GM19397 (cell line): ENCODE data around the gene NEK8.
"Not testable (repeated sequence)": the region's sequence is repeated elsewhere in the genome, so short reads cannot be mapped to it uniquely, and the experiment has no call there.

ENCODE experiments used
- ATAC-seq: cut with Tn5 transposase; IDR thresholded peaks from one replicate; pipeline ENCODE4 v1.9.1; 2021; ENCODE audit warnings: mild to moderate bottlenecking, moderate library complexity; ENCODE audit not compliant: unreplicated experiment

The NEK8 gene

DNA sequence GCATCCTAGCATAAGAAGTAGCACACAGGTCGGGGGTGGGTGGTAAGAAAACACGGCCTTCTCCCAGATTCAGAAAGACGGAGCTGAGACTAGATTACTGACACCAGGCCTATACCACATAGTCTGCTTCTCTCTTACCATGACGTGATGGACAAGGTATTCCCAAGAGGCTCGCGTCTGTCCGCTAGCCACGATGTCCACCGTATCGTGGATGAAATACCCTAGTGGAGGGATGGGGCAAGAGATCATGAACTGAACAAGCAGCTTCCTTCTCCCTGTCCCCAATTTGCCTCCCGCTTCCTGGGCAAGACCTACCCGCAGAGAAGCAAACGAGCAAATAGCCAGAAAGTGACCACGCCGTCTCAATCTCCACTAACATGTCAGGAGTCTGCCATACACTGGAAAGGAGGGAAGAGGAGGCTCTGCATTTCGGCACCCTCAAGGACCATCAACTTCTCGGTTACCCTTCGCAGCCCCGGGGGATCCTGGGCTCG lies 3.4 kb upstream of the NEK8 start:
- no peak for ATAC-seq

DNA sequence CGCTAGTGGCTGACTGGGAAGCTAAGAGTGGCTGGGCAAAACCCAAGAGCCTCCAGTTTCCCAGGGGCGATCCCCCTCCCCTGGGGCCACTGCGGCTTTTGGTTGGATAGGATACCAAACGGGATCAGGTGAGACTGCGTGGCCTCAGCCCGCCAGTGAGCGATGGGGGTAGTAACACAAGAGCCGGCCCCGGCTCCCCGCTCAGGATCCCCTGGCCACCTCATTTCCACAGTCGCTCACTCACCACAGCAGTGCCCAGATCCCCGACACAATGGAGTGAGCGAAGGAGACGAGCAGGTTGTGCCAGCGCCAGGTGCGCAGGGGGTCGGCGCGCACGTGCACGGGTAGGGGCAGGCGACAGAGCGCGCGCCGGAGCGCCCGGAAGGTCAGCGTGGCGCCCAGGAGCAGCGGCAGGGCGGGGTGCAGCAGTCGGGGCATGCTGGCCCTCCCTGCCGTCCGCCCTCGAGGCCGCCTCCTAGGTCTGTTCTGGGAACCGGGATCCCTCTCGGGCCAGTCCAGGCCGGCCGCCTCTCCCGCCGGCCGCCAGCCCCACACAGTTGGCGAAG lies 2.8 kb upstream of the NEK8 start:
- no peak for ATAC-seq

DNA sequence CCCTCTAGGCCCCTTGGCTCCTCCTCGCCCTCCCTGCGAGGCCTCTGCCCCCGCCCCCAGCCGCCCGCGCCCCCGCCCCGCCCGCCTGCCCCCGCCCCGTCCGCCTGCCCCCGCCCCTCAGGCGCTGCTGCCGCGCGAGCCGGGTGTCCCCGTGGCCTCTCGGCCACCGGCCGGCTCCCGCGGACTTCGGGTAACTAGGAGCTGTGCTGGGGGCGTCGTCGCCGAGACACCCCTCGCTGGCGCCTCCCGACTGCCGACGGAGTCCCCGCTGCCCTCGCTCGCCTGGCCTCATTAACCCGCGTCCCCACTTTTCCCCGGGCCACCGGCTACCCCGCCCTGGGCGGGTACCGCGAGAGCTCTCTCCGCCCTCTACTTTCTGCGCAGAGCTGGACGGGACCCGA lies 2.4 kb upstream of the NEK8 start, which contains the start of gene TLCD1:
Gene TLCD1 (minus strand): TSS at position 8 of the 401 bp plus-strand sequence. CDS start 136 bp downstream, outside the sequence.
- no peak for ATAC-seq

DNA sequence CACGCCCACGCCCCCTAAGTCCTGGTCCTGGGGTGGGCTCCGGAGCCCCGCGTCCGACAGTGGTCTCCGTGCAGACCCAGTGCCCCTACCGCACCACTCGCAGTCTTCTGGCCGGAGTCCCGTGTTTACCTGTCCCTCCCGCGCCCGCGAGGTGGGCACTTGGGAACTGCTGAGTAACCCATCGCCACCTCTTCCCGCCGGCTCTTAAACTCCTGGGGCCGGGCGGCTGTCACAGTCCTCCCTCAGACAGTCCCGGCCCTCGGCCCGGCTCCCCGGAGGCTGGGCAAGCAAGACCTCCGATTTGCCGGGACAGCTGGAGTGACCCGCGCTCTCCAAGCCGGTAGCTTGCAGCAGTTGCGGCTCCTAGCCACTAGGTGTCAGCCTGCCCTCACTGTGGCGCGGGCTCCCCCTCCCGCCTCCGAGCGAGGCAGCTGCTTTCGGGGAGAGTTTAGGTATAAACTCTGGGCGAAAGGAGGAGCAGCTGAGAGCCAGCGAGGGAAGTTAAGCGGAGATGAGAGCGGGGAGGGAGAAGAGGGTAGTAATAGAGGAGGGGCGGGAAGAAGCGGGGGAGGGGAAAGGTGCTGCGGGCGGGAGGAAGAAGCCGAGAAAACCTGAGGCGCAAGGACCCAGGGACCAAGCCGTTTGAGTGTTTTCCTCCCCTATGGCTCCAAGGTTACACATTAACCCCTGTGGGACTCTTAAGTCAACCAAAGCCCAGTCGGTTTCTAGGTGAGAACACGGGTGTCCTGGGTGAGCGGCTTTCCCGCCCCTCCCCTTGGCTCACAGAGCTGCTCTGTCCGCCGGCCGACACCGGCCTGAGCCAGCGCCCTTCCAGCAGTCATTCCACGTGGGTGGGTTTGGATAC lies 1.7 kb upstream of the NEK8 start:
- peak; percentile 40 for ATAC-seq

DNA sequence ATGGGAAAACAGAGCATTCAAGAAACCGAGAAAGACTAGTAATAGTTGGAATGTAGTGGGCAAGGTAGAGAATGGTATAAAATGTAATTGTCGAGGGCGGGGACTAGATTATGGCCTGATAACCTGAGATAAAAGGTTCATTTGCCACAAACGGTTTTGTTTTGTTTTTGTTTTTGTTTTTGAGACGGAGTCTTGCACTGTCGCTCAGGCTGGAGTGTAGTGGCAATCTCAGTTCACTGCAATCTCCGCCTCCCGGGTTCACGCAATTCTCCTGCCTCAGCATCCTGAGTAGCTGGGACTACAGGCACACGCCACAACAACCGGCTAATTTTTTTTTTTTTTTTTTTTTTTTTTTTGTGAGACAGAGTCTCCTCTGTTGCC lies 1.4 kb downstream of the NEK8 start:
- ATAC-seq, result no peak

DNA sequence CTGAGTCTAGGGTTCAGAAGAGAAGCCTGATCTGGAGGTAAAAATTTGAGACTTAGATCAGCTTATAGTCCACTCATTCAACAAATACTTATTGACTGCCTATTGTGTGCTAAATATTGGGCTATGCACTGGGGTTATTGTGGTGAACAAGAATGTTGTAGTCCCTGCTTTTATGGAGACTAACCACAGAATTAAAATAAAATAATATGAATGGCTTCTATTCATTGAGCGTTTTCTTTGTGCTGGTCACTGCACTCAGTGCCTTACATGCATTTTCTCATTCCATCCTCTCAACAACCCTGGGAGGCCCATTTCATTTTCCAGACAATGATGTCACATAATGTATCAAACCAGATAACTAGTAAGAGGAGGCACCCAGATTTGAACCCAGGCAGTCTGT lies 4.8 kb downstream of the NEK8 start:
- ATAC-seq, result no peak

DNA sequence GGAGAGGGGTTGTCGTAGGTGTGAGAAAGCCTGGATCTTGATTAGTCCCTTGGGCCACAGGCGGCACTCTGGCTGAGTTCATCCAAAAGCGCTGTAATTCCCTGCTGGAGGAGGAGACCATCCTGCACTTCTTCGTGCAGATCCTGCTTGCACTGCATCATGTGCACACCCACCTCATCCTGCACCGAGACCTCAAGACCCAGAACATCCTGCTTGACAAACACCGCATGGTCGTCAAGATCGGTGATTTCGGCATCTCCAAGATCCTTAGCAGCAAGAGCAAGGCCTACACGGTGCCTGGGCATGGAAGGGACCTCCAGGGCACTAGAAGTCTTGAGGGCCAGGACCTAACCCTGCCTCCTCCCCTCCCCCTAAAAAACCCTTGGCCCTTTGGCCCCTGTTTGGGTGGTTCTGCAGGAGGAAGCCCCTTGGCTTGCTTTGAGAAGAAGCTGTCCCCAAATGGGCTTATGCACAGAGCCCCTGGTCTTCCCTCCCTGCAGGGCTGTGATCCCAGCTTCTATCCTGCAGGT lies 6.2 kb downstream of the NEK8 start:
- no peak for ATAC-seq

DNA sequence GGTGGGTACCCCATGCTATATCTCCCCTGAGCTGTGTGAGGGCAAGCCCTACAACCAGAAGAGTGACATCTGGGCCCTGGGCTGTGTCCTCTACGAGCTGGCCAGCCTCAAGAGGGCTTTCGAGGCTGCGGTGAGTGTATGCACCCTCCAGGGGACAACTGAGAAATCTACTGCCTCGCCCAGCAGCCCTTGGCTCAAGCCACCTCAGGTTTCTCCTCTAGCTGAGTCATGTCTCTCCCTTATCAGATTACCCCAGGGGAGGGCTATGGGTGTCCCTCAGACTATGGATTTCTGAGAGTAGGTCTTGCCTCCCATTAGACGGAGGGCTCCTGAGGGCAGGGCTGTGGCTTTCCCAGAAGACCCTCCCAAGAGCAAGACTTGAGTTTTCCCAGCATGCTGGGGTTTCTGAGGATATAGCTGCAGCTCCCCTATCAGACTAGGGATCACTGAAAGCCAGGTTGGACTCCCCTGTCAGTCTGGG lies 6.7 kb downstream of the NEK8 start:
- ATAC-seq, result no peak

DNA sequence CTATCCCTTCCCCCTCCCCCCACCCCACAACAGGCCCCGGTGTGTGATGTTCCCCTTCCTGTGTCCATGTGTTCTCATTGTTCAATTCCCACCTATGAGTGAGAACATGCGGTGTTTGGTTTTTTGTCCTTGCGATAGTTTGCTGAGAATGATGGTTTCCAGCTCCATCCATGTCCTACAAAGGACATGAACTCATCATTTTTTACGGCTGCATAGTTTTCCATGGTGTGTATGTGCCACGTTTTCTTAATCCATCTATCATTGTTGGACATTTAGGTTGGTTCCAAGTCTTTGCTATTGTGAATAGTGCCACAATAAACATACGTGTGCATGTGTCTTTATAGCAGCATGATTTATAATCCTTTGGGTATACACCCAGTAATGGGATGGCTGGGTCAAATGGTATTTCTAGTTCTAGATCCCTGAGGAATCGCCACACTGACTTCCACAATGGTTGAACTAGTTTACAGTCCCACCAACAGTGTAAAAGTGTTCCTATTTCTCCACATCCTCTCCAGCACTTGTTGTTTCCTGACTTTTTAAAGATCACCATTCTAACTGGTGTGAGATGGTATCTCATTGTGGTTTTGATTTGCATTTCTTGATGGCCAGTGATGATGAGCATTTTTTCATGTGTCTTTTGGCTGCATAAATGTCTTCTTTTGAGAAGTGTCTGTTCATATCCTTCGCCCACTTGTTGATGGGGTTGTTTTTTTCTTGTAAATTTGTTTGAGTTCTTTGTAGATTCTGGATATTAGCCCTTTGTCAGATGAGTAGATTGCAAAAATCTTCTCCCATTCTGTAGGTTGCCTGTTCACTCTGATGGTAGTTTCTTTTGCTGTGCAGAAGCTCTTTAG lies 7.6 kb downstream of the NEK8 start:
- ATAC-seq, result not testable (repeated sequence)

DNA sequence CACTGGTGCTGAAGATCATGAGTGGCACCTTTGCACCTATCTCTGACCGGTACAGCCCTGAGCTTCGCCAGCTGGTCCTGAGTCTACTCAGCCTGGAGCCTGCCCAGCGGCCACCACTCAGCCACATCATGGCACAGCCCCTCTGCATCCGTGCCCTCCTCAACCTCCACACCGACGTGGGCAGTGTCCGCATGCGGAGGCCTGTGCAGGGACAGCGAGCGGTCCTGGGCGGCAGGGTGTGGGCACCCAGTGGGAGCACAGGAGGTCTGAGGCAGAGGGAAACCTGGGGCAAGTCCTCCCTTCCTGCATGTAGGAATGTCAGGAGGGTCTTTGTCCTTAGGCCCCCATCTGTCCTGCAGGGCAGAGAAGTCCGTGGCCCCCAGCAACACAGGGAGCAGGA lies 8.7 kb downstream of the NEK8 start:
- ATAC-seq, result no peak

DNA sequence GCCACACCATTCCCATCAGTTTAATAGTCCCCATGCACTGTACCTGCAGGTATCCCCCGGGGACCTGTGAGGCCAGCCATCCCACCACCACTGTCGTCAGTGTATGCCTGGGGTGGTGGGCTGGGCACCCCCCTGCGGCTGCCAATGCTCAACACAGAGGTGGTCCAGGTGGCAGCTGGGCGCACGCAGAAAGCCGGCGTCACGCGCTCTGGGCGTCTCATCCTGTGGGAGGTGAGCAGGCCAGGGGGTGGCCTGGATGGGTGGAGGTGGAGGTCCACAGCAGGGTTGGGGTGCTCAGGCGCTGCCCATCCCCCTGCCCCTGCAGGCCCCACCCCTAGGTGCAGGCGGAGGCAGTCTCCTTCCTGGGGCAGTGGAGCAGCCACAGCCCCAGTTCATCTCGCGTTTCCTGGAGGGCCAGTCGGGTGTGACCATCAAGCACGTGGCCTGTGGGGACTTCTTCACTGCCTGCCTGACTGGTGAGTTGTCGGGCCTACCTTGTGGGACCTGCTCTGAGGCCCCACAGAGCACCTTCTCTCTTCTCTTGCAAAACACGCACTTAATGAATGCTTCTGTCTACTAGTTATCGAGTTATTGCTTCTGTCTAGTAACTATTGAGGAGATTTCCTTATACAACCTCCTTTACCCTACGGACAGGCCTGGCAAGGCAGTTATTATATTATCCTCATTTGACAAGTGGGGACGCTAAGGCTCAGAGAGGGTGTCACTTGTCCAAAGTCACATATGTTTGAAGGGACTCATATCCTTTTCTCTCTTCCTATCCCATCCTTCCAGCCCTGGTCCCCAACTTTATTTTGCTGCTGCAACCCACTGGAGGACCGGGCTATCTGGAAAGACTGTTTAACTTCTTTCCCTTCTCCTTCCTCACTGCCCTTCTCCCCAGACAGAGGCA lies 9.4 kb downstream of the NEK8 start:
- peak; percentile 58 for ATAC-seq

DNA sequence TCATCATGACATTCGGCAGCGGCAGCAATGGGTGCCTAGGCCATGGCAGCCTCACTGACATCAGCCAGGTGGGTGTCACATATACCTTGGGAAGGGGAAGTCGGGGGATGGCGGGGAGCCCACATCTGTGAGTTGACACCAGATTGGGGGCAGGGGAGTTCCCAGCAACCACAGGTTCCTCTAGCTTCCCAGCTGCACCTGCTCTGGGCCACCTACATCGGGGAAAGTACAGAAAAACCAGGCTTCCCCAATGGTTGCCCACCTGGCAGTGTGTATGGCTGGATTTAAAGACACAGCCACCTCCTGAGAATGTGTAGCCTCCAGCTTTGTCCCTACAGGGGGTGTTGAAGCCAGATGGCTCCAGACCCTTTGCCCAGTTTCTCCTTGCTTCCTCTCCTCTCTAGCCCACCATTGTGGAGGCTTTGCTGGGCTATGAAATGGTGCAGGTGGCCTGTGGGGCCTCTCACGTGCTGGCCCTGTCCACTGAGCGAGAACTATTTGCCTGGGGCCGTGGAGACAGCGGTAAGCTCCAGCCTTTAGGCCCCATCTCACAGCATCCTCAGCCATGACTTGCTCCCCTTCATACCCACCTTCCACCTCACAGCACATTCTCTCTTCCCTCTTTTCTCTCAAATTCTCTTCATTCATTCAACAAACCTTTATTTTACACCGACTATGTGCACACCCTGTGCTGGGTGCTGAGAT lies 10.2 kb downstream of the NEK8 start:
- ATAC-seq, result no peak

DNA sequence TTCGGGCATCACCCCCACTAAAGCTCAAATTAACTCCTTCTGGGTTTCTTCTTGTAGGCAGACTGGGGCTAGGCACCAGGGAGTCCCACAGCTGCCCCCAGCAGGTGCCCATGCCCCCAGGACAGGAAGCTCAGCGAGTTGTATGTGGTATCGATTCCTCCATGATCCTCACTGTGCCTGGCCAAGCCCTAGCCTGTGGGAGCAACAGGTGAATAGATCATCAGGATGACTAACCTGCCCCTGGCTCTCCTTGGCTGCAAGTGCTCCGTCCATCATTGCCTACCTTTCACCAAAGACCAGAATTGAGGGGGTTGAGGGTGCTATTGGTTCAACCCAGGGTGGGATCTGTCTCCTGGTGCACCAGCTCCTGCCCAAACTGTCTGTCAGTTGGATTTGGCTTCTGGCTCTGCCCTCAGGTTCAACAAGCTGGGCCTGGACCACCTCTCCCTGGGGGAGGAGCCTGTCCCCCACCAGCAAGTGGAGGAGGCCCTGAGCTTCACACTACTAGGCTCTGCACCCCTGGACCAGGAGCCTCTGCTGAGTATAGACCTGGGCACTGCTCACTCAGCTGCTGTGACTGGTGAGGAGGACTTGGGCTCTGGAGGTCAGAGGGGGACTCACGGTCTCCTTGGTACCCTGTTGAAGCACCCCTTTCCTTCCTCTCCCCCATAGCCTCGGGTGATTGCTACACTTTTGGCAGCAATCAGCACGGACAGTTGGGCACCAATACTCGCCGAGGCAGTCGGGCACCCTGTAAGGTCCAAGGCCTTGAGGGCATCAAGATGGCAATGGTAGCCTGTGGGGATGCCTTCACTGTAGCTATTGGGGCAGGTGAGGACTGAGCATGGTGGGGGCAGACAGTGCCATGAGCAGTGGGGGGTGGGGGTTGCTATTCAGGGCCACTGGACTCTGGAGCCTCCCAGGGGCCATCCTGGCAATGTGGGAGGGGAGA lies 12.1 kb downstream of the NEK8 start:
- ATAC-seq, result no peak

DNA sequence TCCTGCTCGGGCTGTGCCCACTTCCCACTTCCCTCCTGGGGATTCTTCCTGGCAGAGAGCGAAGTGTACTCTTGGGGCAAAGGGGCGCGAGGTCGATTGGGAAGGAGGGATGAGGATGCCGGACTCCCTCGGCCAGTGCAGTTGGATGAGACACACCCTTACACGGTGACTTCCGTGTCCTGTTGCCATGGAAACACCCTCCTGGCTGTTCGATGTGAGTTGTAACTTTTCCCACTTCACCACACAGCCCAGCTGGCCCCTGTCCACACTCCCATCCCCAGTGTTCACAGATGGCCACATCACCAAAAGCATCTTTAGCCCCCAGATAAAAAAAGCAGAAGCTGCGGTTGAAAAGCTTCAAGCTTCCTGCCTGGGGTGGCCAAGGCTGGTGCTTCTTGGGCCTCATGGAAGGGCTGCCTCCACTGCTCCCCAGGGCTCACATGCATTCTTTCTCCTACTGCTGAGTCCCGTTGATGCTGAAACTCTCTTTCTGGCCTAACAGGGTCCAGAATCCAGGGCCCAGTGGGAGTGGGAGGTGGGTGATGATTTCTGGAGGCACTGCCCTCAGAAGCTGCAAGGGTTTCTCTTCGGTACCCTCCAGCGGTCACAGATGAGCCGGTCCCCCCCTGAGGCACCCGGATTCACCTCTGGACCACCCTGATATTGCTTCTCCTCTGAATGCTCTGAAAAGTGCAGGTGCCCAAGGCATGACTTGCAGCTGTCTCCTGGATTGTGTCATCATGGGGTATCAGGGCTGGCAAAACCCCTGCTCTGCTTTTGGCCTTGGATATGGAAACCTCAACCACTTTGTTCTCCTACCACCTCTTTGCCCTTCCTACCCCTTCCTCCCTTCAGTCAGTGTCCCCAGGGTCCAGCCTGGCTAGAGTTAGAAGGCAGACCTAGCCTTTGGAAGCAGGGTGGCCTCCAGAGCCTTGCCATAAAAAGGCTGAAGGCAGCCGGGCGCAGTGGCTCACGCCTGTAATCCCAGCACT lies 13.1 kb downstream of the NEK8 start:
- ATAC-seq, result no peak

DNA sequence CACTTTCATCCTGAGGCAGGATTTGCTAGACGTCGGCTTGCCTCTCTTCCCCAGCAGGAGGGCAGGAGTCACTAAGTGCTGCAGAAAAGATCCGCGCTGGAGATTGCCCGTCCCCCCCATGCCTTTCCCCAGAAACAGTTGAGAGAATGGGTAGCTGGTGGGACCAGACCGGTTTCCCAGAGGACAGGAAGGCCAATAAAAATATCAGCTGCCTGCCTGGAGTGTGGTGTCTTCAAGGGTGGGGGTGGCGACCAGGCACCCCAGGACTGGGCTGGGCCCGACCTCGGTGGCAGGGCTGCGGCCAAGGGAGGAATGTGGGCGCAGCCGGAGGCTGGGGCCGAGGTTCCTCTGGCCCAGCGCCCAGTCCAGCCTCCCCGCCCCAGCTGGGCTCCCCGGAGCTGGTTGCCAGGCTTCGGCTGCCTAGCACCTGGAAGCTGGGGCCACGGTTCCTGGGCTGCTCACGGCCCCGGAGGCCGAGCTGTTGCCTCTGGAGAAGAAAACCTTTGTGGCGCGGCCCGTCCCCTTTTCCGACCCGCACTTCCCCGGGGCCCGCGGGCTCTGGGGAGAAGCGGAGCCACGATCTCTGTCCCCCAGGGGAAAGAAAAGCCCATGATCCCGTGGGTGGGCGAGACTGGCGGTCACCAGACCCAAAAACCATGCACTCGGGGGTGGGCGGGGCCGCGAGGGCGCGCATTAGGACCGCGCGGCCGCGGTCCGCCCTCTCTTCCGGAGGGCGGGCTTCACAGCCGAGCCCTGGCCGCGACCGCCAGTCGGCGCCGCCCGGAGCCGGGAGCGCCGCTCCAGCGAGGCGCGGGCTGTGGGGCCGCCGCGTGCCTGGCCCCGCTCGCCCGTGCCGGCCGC lies 14.9 kb downstream of the NEK8 start, which contains the start of gene TRAF4:
Gene TRAF4 (plus strand): TSS at position 769 of the 861 bp plus-strand sequence. CDS start 102 bp downstream, outside the sequence.
- peak; percentile 68 for ATAC-seq
